NCI-H1417 treated with DMSO at 0.1 percent for 48 hours (cell line): ENCODE data around the gene TAF11L8.
"Not testable (repeated sequence)": the region's sequence is repeated elsewhere in the genome, so short reads cannot be mapped to it uniquely, and the experiment has no call there.

Experiments used
- DNase-seq: peaks from one replicate; lab custom pipeline; 2025; lab: John Stamatoyannopoulos, UW

Gene TAF11L8

GRCh38 chr5:17590860-17591259, at the start of gene TAF11L8:
Gene TAF11L8, minus strand, starts transcription at chr5:17590960.
- DNase-seq, result not testable (repeated sequence)

- no peak for DNase-seq
Observed at GRCh38 chr5:17634160-17634559, 43.4 kb upstream of the TAF11L8 start, which contains the start of gene TAF11L14. Gene TAF11L14, plus strand, starts transcription at chr5:17634460.

- not testable (repeated sequence) for DNase-seq
Observed at GRCh38 chr5:17631788-17632187, 41.0 kb upstream of the TAF11L8 start, which contains the start of gene TAF11L13. Gene TAF11L13, plus strand, starts transcription at chr5:17632088.

GRCh38 chr5:17625686-17626085, 34.9 kb upstream of the TAF11L8 start:
- no peak for DNase-seq

- no peak for DNase-seq
Observed at GRCh38 chr5:17620627-17621026, 29.9 kb upstream of the TAF11L8 start.

- DNase-seq, result no peak
Observed at GRCh38 chr5:17619354-17619753, 28.6 kb upstream of the TAF11L8 start.

- DNase-seq, result no peak
Observed at GRCh38 chr5:17614872-17615605, 24.3 kb upstream of the TAF11L8 start.

- not testable (repeated sequence) for DNase-seq
Observed at GRCh38 chr5:17610092-17610491, 19.3 kb upstream of the TAF11L8 start, which contains the start of gene TAF11L12. Gene TAF11L12, plus strand, starts transcription at chr5:17610392.

GRCh38 chr5:17607461-17607860, 16.7 kb upstream of the TAF11L8 start:
- DNase-seq, result not testable (repeated sequence)

GRCh38 chr5:17604951-17605350, 14.2 kb upstream of the TAF11L8 start:
- DNase-seq, result no peak

GRCh38 chr5:17603880-17604279, 13.1 kb upstream of the TAF11L8 start, which contains the start of gene TAF11L11:
Gene TAF11L11, plus strand, starts transcription at chr5:17604183.
- DNase-seq, result not testable (repeated sequence)

GRCh38 chr5:17597728-17598127, 7.0 kb upstream of the TAF11L8 start, which contains the start of gene TAF11L10:
Gene TAF11L10, minus strand, starts transcription at chr5:17597828.
- DNase-seq, result not testable (repeated sequence)

GRCh38 chr5:17594255-17594654, 3.5 kb upstream of the TAF11L8 start, which contains the start of gene TAF11L9:
Gene TAF11L9, minus strand, starts transcription at chr5:17594394.
- not testable (repeated sequence) for DNase-seq

GRCh38 chr5:17585658-17586057, 5.1 kb downstream of the TAF11L8 start, which contains the start of gene TAF11L7:
Gene TAF11L7, minus strand, starts transcription at chr5:17585758.
- not testable (repeated sequence) for DNase-seq
